HEK293 (cell line): ENCODE results near the gene GPRC5D.
A peak's percentile ranks its signal among the peaks of the same experiment; 100 is the strongest.

Source experiments
- EGR2 ChIP-seq: fragments of 450-650 bp; formaldehyde crosslinking; IDR thresholded peaks from 2 replicates; pipeline ENCODE4 v1.5.1; 2016; ENCODE audit warnings: low read depth, missing biosample characterization, missing genetic modification characterization
- GFI1B ChIP-seq: fragments of 450-650 bp; formaldehyde crosslinking; IDR thresholded peaks from 2 replicates; pipeline ENCODE4 v1.5.1; 2016; ENCODE audit warnings: missing biosample characterization, missing genetic modification characterization
- HOXD13 ChIP-seq: sonication (generic); formaldehyde crosslinking; IDR thresholded peaks from 2 replicates; pipeline ENCODE4 v1.8.0; 2022; ENCODE audit warnings: missing genetic modification reagents, borderline replicate concordance
- KLF16 ChIP-seq: fragments of 450-650 bp; formaldehyde crosslinking; IDR thresholded peaks from 2 replicates; pipeline ENCODE4 v1.5.1; 2017; ENCODE audit warnings: missing biosample characterization, missing genetic modification characterization
- KLF7 ChIP-seq: fragments of 450-650 bp; formaldehyde crosslinking; IDR thresholded peaks from 2 replicates; pipeline ENCODE4 v1.5.1; 2016; ENCODE audit warnings: missing biosample characterization, missing genetic modification characterization, borderline replicate concordance
- SCRT1 ChIP-seq: fragments of 450-650 bp; formaldehyde crosslinking; IDR thresholded peaks from 2 replicates; pipeline ENCODE4 v1.5.1; 2016; ENCODE audit warnings: missing biosample characterization, missing genetic modification characterization, borderline replicate concordance
- ZBTB21 ChIP-seq: fragments of 450-650 bp; formaldehyde crosslinking; IDR thresholded peaks from 2 replicates; pipeline ENCODE4 v1.5.1; 2017; ENCODE audit warnings: missing biosample characterization, missing genetic modification characterization
- ZBTB49 ChIP-seq: fragments of 450-650 bp; formaldehyde crosslinking; IDR thresholded peaks from 2 replicates; pipeline ENCODE4 v1.5.1; 2016; ENCODE audit warnings: missing biosample characterization, missing genetic modification characterization, low read depth
- ZNF10 ChIP-seq: fragments of 450-650 bp; formaldehyde crosslinking; IDR thresholded peaks from 2 replicates; pipeline ENCODE4 v1.5.1; 2017; ENCODE audit warnings: missing biosample characterization, missing genetic modification characterization
- ZNF133 ChIP-seq: fragments of 450-650 bp; formaldehyde crosslinking; IDR thresholded peaks from 2 replicates; pipeline ENCODE4 v1.5.1; 2016; ENCODE audit warnings: missing biosample characterization, missing genetic modification characterization
- ZNF214 ChIP-seq: fragments of 450-650 bp; formaldehyde crosslinking; IDR thresholded peaks from 2 replicates; pipeline ENCODE4 v1.5.1; 2017; ENCODE audit warnings: missing biosample characterization, mild to moderate bottlenecking, missing genetic modification characterization, borderline replicate concordance
- ZNF221 ChIP-seq: fragments of 450-650 bp; formaldehyde crosslinking; IDR thresholded peaks from 2 replicates; pipeline ENCODE4 v1.5.1; 2017; ENCODE audit warnings: missing biosample characterization, missing genetic modification characterization, borderline replicate concordance
- ZNF223 ChIP-seq: fragments of 450-650 bp; formaldehyde crosslinking; IDR thresholded peaks from 2 replicates; pipeline ENCODE4 v1.5.1; 2016; ENCODE audit warnings: missing biosample characterization, missing genetic modification characterization
- ZNF311 ChIP-seq: fragments of 450-650 bp; formaldehyde crosslinking; IDR thresholded peaks from 2 replicates; pipeline ENCODE4 v1.5.1; 2017; ENCODE audit warnings: missing biosample characterization, missing genetic modification characterization, borderline replicate concordance
- ZNF366 ChIP-seq: fragments of 450-650 bp; formaldehyde crosslinking; conservative IDR thresholded peaks from 2 replicates; pipeline ENCODE4 v1.5.1; 2016; ENCODE audit warnings: missing biosample characterization, missing genetic modification characterization
- ZNF426 ChIP-seq: fragments of 450-650 bp; formaldehyde crosslinking; IDR thresholded peaks from 2 replicates; pipeline ENCODE4 v1.5.1; 2017; ENCODE audit warnings: missing biosample characterization, missing genetic modification characterization, mild to moderate bottlenecking, inconsistent platforms, moderate library complexity
- ZNF548 ChIP-seq: fragments of 450-650 bp; formaldehyde crosslinking; IDR thresholded peaks from 2 replicates; pipeline ENCODE4 v1.5.1; 2016; ENCODE audit warnings: missing biosample characterization, missing genetic modification characterization
- ZNF596 ChIP-seq: fragments of 450-650 bp; IDR thresholded peaks from 2 replicates; pipeline ENCODE4 v1.5.0; 2018; ENCODE audit warnings: missing biosample characterization, mild to moderate bottlenecking, missing genetic modification characterization, moderate library complexity
- ZNF610 ChIP-seq: fragments of 450-650 bp; formaldehyde crosslinking; IDR thresholded peaks from 2 replicates; pipeline ENCODE4 v1.5.1; 2016; ENCODE audit warnings: missing biosample characterization, missing genetic modification characterization, borderline replicate concordance
- ZNF624 ChIP-seq: fragments of 450-650 bp; formaldehyde crosslinking; IDR thresholded peaks from 2 replicates; pipeline ENCODE4 v1.5.1; 2017; ENCODE audit warnings: missing biosample characterization, missing genetic modification characterization
- ZNF664 ChIP-seq: fragments of 450-650 bp; formaldehyde crosslinking; IDR thresholded peaks from 2 replicates; pipeline ENCODE4 v1.5.1; 2016; ENCODE audit warnings: missing biosample characterization, missing genetic modification characterization
- ZNF837 ChIP-seq: fragments of 450-650 bp; formaldehyde crosslinking; IDR thresholded peaks from 2 replicates; pipeline ENCODE4 v1.5.1; 2016; ENCODE audit warnings: missing biosample characterization, missing genetic modification characterization
- TF ChIP-seq, protein P1 (sequence below): fragments of 450-650 bp; IDR thresholded peaks from 2 replicates; pipeline ENCODE4 v1.5.1; 2018; ENCODE audit warnings: missing biosample characterization, mild to moderate bottlenecking, missing genetic modification characterization
- TF ChIP-seq, protein P2 (sequence below): IDR thresholded peaks from 2 replicates; pipeline ENCODE4 v1.6.1; 2011; ENCODE audit warnings: mild to moderate bottlenecking, low read depth, low read length, borderline replicate concordance
- TF ChIP-seq, protein P3 (sequence below): fragments of 450-650 bp; formaldehyde crosslinking; IDR thresholded peaks from 2 replicates; pipeline ENCODE4 v1.5.1; 2016; ENCODE audit warnings: missing biosample characterization, missing genetic modification characterization
- TF ChIP-seq, protein P4 (sequence below): sonication (generic); formaldehyde crosslinking; IDR thresholded peaks from 2 replicates; pipeline ENCODE4 v1.8.1; 2022; ENCODE audit warnings: mild to moderate bottlenecking, moderate library complexity, missing genetic modification reagents
- TF ChIP-seq, protein P5 (sequence below): fragments of 450-650 bp; formaldehyde crosslinking; IDR thresholded peaks from 2 replicates; pipeline ENCODE4 v1.5.1; 2016; ENCODE audit warnings: missing biosample characterization, missing genetic modification characterization

Gene GPRC5D

GRCh38 chr12:12891080-12891880 lies 60.7 kb downstream of the GPRC5D start, which contains the start of gene GPRC5A (continued):
- TF ChIP-seq, protein P1, sequence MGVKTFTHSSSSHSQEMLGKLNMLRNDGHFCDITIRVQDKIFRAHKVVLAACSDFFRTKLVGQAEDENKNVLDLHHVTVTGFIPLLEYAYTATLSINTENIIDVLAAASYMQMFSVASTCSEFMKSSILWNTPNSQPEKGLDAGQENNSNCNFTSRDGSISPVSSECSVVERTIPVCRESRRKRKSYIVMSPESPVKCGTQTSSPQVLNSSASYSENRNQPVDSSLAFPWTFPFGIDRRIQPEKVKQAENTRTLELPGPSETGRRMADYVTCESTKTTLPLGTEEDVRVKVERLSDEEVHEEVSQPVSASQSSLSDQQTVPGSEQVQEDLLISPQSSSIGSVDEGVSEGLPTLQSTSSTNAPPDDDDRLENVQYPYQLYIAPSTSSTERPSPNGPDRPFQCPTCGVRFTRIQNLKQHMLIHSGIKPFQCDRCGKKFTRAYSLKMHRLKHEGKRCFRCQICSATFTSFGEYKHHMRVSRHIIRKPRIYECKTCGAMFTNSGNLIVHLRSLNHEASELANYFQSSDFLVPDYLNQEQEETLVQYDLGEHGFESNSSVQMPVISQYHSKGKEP (tag by site-specific recombination): no peak; the same call in 1 of the 2 replicates
- TF ChIP-seq, protein P2, sequence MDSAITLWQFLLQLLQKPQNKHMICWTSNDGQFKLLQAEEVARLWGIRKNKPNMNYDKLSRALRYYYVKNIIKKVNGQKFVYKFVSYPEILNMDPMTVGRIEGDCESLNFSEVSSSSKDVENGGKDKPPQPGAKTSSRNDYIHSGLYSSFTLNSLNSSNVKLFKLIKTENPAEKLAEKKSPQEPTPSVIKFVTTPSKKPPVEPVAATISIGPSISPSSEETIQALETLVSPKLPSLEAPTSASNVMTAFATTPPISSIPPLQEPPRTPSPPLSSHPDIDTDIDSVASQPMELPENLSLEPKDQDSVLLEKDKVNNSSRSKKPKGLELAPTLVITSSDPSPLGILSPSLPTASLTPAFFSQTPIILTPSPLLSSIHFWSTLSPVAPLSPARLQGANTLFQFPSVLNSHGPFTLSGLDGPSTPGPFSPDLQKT: no peak
- TF ChIP-seq ZNF624 (tag by site-specific recombination) (no peak), GFI1B (tag by site-specific recombination) (no peak), ZNF214 (tag by site-specific recombination) (no peak), ZNF426 (tag by site-specific recombination) (no peak), KLF7 (tag by site-specific recombination) (peak; percentile 98), ZNF221 (tag by site-specific recombination) (no peak; the same call in 1 of the 2 replicates), ZBTB21 (tag by site-specific recombination) (peak; percentile 98), ZNF548 (tag by site-specific recombination) (no peak), ZNF596 (tag by site-specific recombination) (no peak; the same call in 1 of the 2 replicates), HOXD13 (no peak), ZNF133 (peak; percentile 14; the same call in 1 of the 2 replicates), ZNF223 (tag by site-specific recombination) (no peak), ZNF610 (tag by site-specific recombination) (peak; percentile 21; the same call in 1 of the 2 replicates), ZNF366 (tag by site-specific recombination) (peak; percentile 79), ZNF10 (tag by site-specific recombination) (peak; percentile 26; the same call in 1 of the 2 replicates), ZNF664 (no peak), KLF16 (tag by site-specific recombination) (peak; percentile 63), ZNF311 (tag by site-specific recombination) (no peak), ZBTB49 (tag by site-specific recombination) (no peak), EGR2 (tag by site-specific recombination) (peak; percentile 60), ZNF837 (tag by site-specific recombination) (no peak), SCRT1 (tag by site-specific recombination) (no peak)
- TF ChIP-seq, protein P3, sequence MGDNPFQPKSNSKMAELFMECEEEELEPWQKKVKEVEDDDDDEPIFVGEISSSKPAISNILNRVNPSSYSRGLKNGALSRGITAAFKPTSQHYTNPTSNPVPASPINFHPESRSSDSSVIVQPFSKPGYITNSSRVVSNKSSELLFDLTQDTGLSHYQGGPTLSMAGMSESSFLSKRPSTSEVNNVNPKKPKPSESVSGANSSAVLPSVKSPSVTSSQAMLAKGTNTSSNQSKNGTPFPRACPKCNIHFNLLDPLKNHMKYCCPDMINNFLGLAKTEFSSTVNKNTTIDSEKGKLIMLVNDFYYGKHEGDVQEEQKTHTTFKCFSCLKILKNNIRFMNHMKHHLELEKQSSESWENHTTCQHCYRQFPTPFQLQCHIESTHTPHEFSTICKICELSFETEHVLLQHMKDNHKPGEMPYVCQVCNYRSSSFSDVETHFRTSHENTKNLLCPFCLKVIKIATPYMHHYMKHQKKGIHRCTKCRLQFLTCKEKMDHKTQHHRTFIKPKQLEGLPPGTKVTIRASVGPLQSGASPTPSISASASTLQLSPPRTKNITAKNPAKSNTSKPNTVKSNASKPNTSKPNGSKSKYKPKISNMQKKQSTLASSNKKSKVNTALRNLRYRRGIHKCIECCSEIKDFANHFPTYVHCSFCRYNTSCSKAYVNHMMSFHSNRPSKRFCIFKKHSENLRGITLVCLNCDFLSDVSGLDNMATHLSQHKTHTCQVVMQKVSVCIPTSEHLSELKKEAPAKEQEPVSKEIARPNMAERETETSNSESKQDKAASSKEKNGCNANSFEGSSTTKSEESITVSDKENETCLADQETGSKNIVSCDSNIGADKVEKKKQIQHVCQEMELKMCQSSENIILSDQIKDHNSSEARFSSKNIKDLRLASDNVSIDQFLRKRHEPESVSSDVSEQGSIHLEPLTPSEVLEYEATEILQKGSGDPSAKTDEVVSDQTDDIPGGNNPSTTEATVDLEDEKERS (tag by site-specific recombination): no peak
- TF ChIP-seq, protein P4, sequence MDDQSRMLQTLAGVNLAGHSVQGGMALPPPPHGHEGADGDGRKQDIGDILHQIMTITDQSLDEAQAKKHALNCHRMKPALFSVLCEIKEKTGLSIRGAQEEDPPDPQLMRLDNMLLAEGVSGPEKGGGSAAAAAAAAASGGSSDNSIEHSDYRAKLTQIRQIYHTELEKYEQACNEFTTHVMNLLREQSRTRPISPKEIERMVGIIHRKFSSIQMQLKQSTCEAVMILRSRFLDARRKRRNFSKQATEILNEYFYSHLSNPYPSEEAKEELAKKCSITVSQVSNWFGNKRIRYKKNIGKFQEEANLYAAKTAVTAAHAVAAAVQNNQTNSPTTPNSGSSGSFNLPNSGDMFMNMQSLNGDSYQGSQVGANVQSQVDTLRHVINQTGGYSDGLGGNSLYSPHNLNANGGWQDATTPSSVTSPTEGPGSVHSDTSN (CRISPR knock-in tag): no peak
- TF ChIP-seq, protein P5, sequence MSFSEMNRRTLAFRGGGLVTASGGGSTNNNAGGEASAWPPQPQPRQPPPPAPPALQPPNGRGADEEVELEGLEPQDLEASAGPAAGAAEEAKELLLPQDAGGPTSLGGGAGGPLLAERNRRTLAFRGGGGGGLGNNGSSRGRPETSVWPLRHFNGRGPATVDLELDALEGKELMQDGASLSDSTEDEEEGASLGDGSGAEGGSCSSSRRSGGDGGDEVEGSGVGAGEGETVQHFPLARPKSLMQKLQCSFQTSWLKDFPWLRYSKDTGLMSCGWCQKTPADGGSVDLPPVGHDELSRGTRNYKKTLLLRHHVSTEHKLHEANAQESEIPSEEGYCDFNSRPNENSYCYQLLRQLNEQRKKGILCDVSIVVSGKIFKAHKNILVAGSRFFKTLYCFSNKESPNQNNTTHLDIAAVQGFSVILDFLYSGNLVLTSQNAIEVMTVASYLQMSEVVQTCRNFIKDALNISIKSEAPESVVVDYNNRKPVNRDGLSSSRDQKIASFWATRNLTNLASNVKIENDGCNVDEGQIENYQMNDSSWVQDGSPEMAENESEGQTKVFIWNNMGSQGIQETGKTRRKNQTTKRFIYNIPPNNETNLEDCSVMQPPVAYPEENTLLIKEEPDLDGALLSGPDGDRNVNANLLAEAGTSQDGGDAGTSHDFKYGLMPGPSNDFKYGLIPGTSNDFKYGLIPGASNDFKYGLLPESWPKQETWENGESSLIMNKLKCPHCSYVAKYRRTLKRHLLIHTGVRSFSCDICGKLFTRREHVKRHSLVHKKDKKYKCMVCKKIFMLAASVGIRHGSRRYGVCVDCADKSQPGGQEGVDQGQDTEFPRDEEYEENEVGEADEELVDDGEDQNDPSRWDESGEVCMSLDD (tag by site-specific recombination): peak; percentile 97
